Neuronal stem cell (in vitro differentiated cells): Measurements from ENCODE around the gene SRCAP.

Experiments
- DNase-seq: peaks from one replicate; pipeline ENCODE4 v3.0.0-alpha.2; 2013; ENCODE audit warnings: low spot score
- H2AFZ ChIP-seq: one replicate; pipeline ENCODE4 v1.6.1; 2013; ENCODE audit warnings: mild to moderate bottlenecking, low read length, inconsistent platforms
- H2AK5ac ChIP-seq: 2 replicates; pipeline ENCODE4 v1.6.1; 2013; ENCODE audit warnings: low read depth, mild to moderate bottlenecking, inconsistent platforms, low read length, moderate library complexity, mixed read lengths
- H2BK120ac ChIP-seq: 2 replicates; pipeline ENCODE4 v1.6.1; 2013; ENCODE audit warnings: low read depth, mild to moderate bottlenecking, inconsistent platforms, low read length, moderate library complexity, mixed read lengths
- H2BK12ac ChIP-seq: one replicate; pipeline ENCODE4 v1.6.1; 2013; ENCODE audit warnings: low read length, inconsistent platforms
- H2BK15ac ChIP-seq: 2 replicates; pipeline ENCODE4 v1.6.1; 2013; ENCODE audit warnings: mild to moderate bottlenecking, low read length, inconsistent platforms, mixed read lengths
- H2BK5ac ChIP-seq: one replicate; pipeline ENCODE4 v1.6.1; 2013; ENCODE audit warnings: inconsistent platforms, mild to moderate bottlenecking, low read length, moderate library complexity
- H3K14ac ChIP-seq: one replicate; pipeline ENCODE4 v1.6.1; 2013; ENCODE audit warnings: low read length, inconsistent platforms
- H3K18ac ChIP-seq: 2 replicates; pipeline ENCODE4 v1.6.1; 2013; ENCODE audit warnings: low read length, inconsistent platforms
- H3K23ac ChIP-seq: 2 replicates; pipeline ENCODE4 v1.6.1; 2013; ENCODE audit warnings: low read depth, mild to moderate bottlenecking, mixed read lengths, low read length, inconsistent platforms; ENCODE audit not compliant: poor library complexity
- H3K27ac ChIP-seq: replicated peaks from 3 replicates; pipeline ENCODE4 v1.5.1; 2013; ENCODE audit warnings: low read length, inconsistent platforms
- H3K27me3 ChIP-seq, 3 experiments: 2 replicates each; pipeline ENCODE4 v1.6.1; 2013; ENCODE audit warnings: low read length in 3 of 3, mild to moderate bottlenecking in 2 of 3, inconsistent platforms in 1 of 3, low read depth in 1 of 3, mixed read lengths in 1 of 3, moderate library complexity in 1 of 3; ENCODE audit not compliant: control insufficient read depth in 3 of 3, insufficient read depth in 3 of 3
- H3K36me3 ChIP-seq, 2 donors: replicated peaks in 1 of 2; 2 replicates each; pipeline ENCODE4 v1.6.1; 2013; ENCODE audit warnings: low read length in 2 of 2; ENCODE audit not compliant: control insufficient read depth in 2 of 2, insufficient read depth in 2 of 2
- H3K4ac ChIP-seq: 2 replicates; pipeline ENCODE4 v1.6.1; 2013; ENCODE audit warnings: inconsistent platforms, mild to moderate bottlenecking, low read length, moderate library complexity
- H3K4me1 ChIP-seq, 2 donors: 1 replicate in 1 of 2; 2 replicates in 1 of 2; pipeline ENCODE4 v1.6.1; 2013; ENCODE audit warnings: low read length in 2 of 2, low read depth in 1 of 2; ENCODE audit not compliant: control insufficient read depth in 2 of 2, insufficient read depth in 1 of 2
- H3K4me2 ChIP-seq: one replicate; pipeline ENCODE4 v1.6.1; 2013; ENCODE audit warnings: mild to moderate bottlenecking, low read length, inconsistent platforms; ENCODE audit not compliant: insufficient read depth, poor library complexity, severe bottlenecking
- H3K4me3 ChIP-seq, 2 donors: 2 replicates each; pipeline ENCODE4 v1.5.1; 2013; ENCODE audit warnings: low read length in 2 of 2, mild to moderate bottlenecking in 2 of 2, inconsistent platforms in 1 of 2, moderate library complexity in 1 of 2
- H3K79me1 ChIP-seq: one replicate; pipeline ENCODE4 v1.6.1; 2013; ENCODE audit warnings: low read depth, mild to moderate bottlenecking, inconsistent platforms, low read length, moderate library complexity
- H3K9ac ChIP-seq: one replicate; pipeline ENCODE4 v1.6.1; 2013; ENCODE audit warnings: mild to moderate bottlenecking, low read depth, low read length, inconsistent platforms; ENCODE audit not compliant: poor library complexity
- H3K9me3 ChIP-seq, 2 donors: replicated peaks in 1 of 2; 2 replicates each; pipeline versions ENCODE3 to v1.6.1; 2013; ENCODE audit warnings: low read length in 2 of 2, mild to moderate bottlenecking in 2 of 2, inconsistent platforms in 1 of 2, low read depth in 1 of 2, mixed read lengths in 1 of 2, moderate library complexity in 1 of 2; ENCODE audit not compliant: control insufficient read depth in 2 of 2, insufficient read depth in 1 of 2
- H4K8ac ChIP-seq: one replicate; pipeline ENCODE4 v1.6.1; 2013; ENCODE audit warnings: low read depth, mild to moderate bottlenecking, inconsistent platforms, low read length, moderate library complexity
- H4K91ac ChIP-seq: one replicate; pipeline ENCODE4 v1.6.1; 2013; ENCODE audit warnings: low read length, low read depth, mild to moderate bottlenecking, inconsistent platforms; ENCODE audit not compliant: poor library complexity
- WGBS, 2 donors: extraction: QIAGEN DNeasy Blood & Tissue Kit; methylation state at CpG; one replicate each; pipeline ENCODE4 v1.1.7; 2013; ENCODE audit warnings: missing lambda C conversion rate in 2 of 2, mixed read lengths in 1 of 2; ENCODE audit not compliant: insufficient read length in 2 of 2, insufficient replicate concordance in 1 of 2; ENCODE audit errors: extremely low coverage in 2 of 2; 5-methylcytosine and 5-hydroxymethylcytosine counted together

The SRCAP gene

GRCh38 chr16:30748634-30749445 is 49.9 kb downstream of the SRCAP start:
- Histone ChIP-seq H3K36me3 (peaks cover 15 to 54% of the 10 kb centered on the region in 2 donors), H2BK5ac (no peak overlapping the region), H2BK12ac (no peak overlapping the region), H3K4me1 (peaks cover 0 to 2% of the 10 kb centered on the region in 2 donors), H3K9me3 (no peaks in the 10 kb centered on the region), H2BK120ac (no peak overlapping the region), H3K79me1 (peaks cover 3% of the 10 kb centered on the region), H2BK15ac (no peak overlapping the region), H3K4me2 (peak overlapping the region; percentile 81), H3K4ac (no peak overlapping the region), H3K23ac (peak overlapping the region; percentile 90), H4K91ac (no peak overlapping the region), H2AFZ (peak overlapping the region; percentile 86), H3K9ac (peak overlapping the region; percentile 92), H3K4me3 (peak overlapping the region; percentile 84 to 86), H3K27ac (peak overlapping the region; percentile 70), H3K18ac (peak overlapping the region; percentile 93), H2AK5ac (no peak overlapping the region), H3K27me3 (no peaks in the 10 kb centered on the region), H4K8ac (no peak overlapping the region), H3K14ac (no peak overlapping the region)
- peak; percentile 17 for DNase-seq
- no CpG with 5 or more reads among the region's 36 CpGs for WGBS, 2 donors

- Histone ChIP-seq H2AFZ (no peak overlapping the region), H3K9me3 (no peaks in the 10 kb centered on the region), H3K79me1 (peaks cover 3% of the 10 kb centered on the region), H2BK15ac (no peak overlapping the region), H2BK12ac (no peak overlapping the region), H3K23ac (no peak overlapping the region), H2BK120ac (no peak overlapping the region), H3K14ac (no peak overlapping the region), H3K27ac (no peak overlapping the region), H3K4me2 (no peak overlapping the region), H4K91ac (no peak overlapping the region), H3K27me3 (no peaks in the 10 kb centered on the region), H3K4me1 (peaks cover 0 to 2% of the 10 kb centered on the region in 2 donors), H3K36me3 (peaks cover 13 to 54% of the 10 kb centered on the region in 2 donors), H3K18ac (no peak overlapping the region), H3K4ac (no peak overlapping the region), H4K8ac (no peak overlapping the region), H2BK5ac (no peak overlapping the region), H2AK5ac (no peak overlapping the region), H3K4me3 (peak overlapping the region in 1 of 2 donors; percentile 26), H3K9ac (no peak overlapping the region)
- WGBS, 2 donors = no CpG with 5 or more reads among the region's 4 CpGs
- no peak for DNase-seq
Observed at GRCh38 chr16:30750201-30750600, 51.2 kb downstream of the SRCAP start.

GRCh38 chr16:30750876-30751465 is 52.0 kb downstream of the SRCAP start:
- no peak overlapping the region for H3K27ac ChIP-seq
- no peak overlapping the region for H3K14ac ChIP-seq
- H2AFZ ChIP-seq = no peak overlapping the region
- H2BK12ac ChIP-seq = no peak overlapping the region
- peak overlapping the region in 1 of 2 donors; percentile 6 for H3K4me3 ChIP-seq
- H2BK5ac ChIP-seq = no peak overlapping the region
- peaks cover 0 to 2% of the 10 kb centered on the region in 2 donors for H3K4me1 ChIP-seq
- no peak overlapping the region for H4K91ac ChIP-seq
- H2BK120ac ChIP-seq = no peak overlapping the region
- no peak overlapping the region for H3K4ac ChIP-seq
- no peak overlapping the region for H3K18ac ChIP-seq
- peaks cover 16 to 55% of the 10 kb centered on the region in 2 donors for H3K36me3 ChIP-seq
- H3K9ac ChIP-seq = no peak overlapping the region
- H3K23ac ChIP-seq = no peak overlapping the region
- no peak for DNase-seq
- H4K8ac ChIP-seq = no peak overlapping the region
- H3K79me1 ChIP-seq = peaks cover 3% of the 10 kb centered on the region
- no peaks in the 10 kb centered on the region for H3K27me3 ChIP-seq
- H2AK5ac ChIP-seq = no peak overlapping the region
- no peak overlapping the region for H3K4me2 ChIP-seq
- whole genome bisulfite sequencing, 2 donors = no CpG with 5 or more reads among the region's 20 CpGs
- H2BK15ac ChIP-seq = no peak overlapping the region
- no peaks in the 10 kb centered on the region for H3K9me3 ChIP-seq

- H2BK5ac ChIP-seq = no peak overlapping the region
- no peak overlapping the region for H3K23ac ChIP-seq
- H3K27me3 ChIP-seq = no peaks in the 10 kb centered on the region
- no peak overlapping the region for H3K4ac ChIP-seq
- no peak overlapping the region for H3K18ac ChIP-seq
- H2AFZ ChIP-seq = no peak overlapping the region
- H4K8ac ChIP-seq = no peak overlapping the region
- no peaks in the 10 kb centered on the region for H3K9me3 ChIP-seq
- H4K91ac ChIP-seq = no peak overlapping the region
- no peak overlapping the region for H3K27ac ChIP-seq
- H2BK15ac ChIP-seq = no peak overlapping the region
- H3K4me1 ChIP-seq = peaks cover 0 to 2% of the 10 kb centered on the region in 2 donors
- peak overlapping the region in 1 of 2 donors; percentile 27 for H3K4me3 ChIP-seq
- no peak overlapping the region for H2BK12ac ChIP-seq
- no peak overlapping the region for H3K4me2 ChIP-seq
- WGBS, 2 donors = no CpG with 5 or more reads among the region's 4 CpGs
- peaks cover 23 to 77% of the 10 kb centered on the region in 2 donors for H3K36me3 ChIP-seq
- no peak overlapping the region for H3K9ac ChIP-seq
- no peak overlapping the region for H3K14ac ChIP-seq
- no peak overlapping the region for H2BK120ac ChIP-seq
- peaks cover 7% of the 10 kb centered on the region for H3K79me1 ChIP-seq
- no peak for DNase-seq
- no peak overlapping the region for H2AK5ac ChIP-seq
Observed at GRCh38 chr16:30753596-30753995, 54.6 kb downstream of the SRCAP start.
